ENCODE measurements around the gene MRPS17.
"Not testable (repeated sequence)": the region's sequence is repeated elsewhere in the genome, so short reads cannot be mapped to it uniquely, and the experiment has no call there.

The MRPS17 gene

DNA sequence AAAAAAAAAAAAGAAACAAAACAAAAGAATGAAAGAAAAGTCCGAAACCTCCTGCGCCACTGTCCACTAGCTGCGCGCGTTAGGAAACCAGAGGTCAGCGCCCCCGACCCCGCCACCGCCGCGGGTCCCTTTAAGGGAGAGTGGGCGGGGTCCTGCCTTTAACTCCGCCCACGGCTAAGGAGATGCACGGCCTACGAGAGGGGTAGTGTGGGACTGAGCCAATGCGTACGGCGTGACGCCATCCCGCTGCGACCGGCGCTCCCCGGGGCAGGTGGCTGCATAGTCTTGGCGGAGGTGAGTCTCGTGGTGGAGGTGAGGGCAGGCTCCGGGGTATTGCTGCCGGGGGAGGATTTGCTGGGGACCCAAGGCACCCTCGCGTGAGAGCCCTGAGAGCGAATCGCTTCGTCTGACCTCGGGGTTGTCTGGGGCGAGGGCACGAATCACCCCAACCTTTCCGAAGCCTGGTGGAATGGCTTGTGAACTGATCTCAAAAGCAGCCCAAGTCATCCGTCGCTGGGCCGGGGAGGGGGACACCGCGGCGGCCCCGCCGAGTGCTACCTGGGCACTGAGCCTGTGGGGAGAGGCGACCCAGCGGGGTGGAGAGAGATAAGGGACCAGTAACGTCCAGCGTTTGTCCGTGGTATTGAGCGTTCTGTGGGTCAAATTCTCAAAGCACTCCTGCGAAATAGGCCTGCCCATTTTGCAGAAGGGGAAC is at the start of gene MRPS17:
MRPS17 (plus strand) TSS at position 241 of the 715 bp plus-strand sequence. CDS start 1,319 bp downstream, outside the sequence.
- DNase-seq = peak; percentile 97

DNA sequence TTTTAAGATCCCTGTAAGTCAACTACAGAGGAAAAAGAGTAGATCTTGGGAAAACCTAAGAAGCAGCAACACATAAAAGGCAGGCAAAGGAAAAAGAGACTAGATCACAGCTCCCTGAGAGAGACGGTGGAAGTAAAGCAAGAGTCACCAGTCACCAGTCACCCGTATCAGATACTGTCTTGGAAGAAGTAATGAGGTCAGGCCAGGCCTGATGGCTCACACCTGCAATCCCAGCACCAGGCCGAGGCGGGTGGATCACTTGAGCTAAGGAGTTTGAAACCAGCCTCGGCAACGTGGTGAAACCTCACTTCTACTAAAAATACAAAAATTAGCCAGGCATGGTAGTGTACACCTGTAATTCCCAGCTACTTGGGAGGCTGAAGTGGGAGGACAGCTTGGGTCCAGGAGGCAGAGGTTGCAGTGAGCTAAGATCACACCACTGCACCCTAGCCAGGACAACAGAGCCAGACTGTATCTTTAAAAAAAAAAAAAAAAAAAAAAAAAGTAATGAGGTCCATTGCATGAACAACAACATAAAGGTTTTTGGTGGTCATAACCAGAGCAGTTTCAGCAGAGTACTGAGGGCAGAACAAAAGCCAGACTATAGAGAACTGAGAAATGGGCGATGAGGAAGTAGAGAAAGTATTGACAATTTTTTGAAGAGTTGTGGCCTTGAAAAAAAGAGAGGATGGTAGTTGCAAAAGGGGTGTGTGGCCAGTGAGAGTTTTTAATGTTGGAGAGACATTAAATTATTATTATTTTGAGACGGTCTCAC is 47.5 kb upstream of the MRPS17 start:
- no peak for DNase-seq

- no peak for DNase-seq
Measured at GRCh38 chr7:55912748-55913158, 38.9 kb upstream of the MRPS17 start.

GRCh38 chr7:55917771-55918170 is 33.9 kb upstream of the MRPS17 start:
- DNase-seq = no peak

- no peak for DNase-seq
Measured at GRCh38 chr7:55928006-55928767, 23.5 kb upstream of the MRPS17 start.

- DNase-seq = no peak
Measured at GRCh38 chr7:55931421-55932151, 20.1 kb upstream of the MRPS17 start.

DNA sequence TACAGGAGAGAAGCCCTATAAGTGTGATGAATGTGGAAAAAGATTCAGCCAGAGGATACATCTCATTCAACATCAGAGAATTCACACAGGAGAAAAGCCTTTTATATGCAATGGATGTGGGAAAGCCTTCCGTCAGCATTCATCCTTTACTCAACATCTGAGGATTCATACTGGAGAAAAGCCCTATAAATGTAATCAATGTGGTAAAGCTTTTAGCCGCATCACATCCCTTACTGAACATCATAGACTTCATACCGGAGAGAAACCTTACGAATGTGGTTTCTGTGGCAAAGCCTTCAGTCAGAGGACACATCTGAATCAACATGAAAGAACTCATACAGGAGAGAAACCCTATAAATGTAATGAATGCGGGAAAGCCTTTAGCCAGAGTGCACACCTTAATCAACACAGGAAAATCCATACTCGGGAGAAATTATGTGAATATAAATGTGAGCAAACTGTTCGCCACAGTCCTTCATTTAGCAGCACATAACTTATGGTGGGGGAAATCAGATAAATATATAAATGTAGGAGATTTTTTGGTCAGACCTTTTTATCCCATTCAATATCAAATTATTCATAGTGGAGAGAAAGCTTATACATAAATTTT is 12.1 kb upstream of the MRPS17 start:
- DNase-seq = no peak

GRCh38 chr7:55946545-55946944 is 5.1 kb upstream of the MRPS17 start:
- DNase-seq = no peak

DNA sequence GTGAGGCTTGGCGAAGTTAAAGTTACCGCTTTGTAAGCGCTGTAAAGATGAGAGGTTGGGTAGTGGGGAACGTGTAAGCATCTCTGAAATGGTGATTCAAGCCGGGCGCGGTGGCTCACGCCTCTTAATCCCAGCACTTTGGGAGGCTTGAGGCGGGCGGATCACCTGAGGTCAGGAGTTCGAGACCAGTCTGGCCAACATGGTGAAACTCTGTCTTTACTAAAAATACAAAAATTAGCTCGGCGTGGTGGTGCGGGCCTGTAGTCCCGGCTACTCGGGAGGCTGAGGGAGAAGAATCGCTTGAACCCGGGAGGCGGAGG is 635 bp downstream of the MRPS17 start:
- not testable (repeated sequence) for DNase-seq

GRCh38 chr7:55953707-55954475 is 2.2 kb downstream of the MRPS17 start:
- DNase-seq = no peak

DNA sequence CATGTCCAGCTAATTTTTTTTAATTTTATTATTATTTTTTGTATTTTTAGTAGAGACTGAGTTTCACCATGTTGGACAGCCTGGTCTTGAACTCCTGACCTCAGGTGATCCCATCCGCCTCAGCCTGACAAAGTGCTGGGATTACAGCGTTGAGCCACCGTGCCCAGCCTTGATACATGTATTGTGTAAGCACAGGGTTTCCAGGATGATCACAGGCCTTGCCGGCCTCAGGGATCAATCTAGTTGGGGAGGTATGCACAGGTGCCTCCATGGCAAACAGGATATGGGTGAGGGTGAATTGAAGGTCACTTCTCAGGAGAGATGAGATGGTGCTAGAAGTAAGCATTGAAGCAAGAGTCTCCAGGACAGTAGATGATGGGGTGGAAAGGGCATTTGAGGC is 5.5 kb downstream of the MRPS17 start:
- DNase-seq = no peak

GRCh38 chr7:55962014-55962413 is 10.3 kb downstream of the MRPS17 start:
- DNase-seq = no peak

GRCh38 chr7:55963584-55964168 is 12.0 kb downstream of the MRPS17 start:
- no peak for DNase-seq

DNA sequence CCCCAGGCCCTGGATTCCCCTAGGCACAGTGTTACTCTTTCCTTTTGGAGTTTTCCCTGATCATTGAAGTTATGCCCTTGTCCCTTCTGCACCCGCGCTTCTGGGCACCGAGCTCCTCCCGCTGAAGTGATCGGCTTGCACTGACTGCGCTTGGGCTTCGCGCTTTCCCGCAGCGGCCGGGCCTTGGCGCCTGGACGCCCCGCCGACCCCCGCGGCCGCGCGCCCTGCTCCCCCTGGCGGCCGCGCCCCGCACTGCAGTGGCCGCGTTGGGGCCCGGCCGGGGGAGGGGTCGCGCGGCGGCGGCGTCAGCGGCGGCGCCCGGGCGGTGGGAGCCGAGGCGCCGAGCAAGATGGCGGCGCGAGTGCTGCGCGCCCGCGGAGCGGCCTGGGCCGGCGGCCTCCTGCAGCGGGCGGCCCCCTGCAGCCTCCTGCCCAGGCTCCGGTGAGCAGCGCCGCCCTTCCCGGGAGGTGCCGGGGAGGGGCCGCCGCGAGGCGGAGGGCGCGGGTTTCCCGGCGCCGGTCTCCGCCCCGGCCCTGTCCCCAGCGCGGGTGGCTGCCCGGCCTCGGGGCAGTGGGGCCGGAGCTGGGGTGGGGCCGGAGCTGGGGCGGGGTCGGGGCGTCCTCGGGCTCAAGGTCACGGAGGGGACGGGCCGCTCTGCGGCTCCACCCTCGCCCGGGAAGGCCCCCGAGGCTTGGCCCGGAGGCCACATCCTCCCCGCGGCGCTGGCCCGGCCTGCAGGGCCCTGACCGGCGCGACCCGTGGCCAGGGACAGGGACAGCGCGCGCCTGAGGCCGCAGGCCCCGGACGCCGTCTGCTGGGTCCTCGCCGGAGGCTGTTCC is 12.8 kb downstream of the MRPS17 start, which contains the start of gene NIPSNAP2:
NIPSNAP2 (plus strand) TSS at position 325 of the 839 bp plus-strand sequence; CDS start at position 350, 25 bp downstream.
- peak; percentile 83 for DNase-seq

DNA sequence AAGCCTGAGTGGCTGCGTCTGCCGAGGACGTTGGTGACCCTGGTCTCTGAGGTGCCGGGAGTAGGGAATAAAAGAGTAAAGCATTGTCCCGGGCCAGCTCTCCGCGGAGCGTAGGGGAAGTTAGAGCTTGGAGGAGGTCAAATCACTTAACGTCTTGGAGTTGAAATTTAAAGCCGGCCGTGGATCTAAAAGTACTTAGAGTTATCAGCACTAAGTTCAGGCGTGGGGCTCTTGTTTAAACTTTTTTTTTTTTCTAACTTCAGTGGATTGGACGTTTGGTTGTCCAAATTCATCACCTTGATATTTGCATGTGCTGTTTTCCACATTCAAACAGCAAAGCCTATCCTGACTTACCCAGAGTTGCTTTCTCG is 13.4 kb downstream of the MRPS17 start:
- DNase-seq = no peak

- DNase-seq = no peak
Measured at GRCh38 chr7:55965805-55966421, 14.2 kb downstream of the MRPS17 start.

DNA sequence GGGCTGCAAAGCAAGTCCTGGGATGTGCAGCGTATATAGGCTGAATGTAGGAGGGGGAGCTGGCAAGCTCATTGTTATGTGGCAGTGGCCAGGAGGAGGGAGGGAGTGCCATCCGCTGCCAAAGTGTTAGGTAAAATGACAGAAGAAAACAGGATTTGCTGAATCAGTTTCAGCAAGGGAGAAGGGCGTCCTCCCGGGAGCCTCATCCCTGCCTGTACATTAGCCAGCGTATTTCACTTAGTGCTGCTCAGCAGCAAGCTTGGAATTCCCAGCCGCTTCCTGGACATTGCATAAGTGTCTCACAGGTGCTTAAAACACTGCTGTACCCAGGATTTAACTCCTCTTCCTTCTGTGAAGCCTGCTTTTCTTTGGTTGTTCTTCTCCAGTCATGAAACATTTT is 15.2 kb downstream of the MRPS17 start:
- DNase-seq = no peak

DNA sequence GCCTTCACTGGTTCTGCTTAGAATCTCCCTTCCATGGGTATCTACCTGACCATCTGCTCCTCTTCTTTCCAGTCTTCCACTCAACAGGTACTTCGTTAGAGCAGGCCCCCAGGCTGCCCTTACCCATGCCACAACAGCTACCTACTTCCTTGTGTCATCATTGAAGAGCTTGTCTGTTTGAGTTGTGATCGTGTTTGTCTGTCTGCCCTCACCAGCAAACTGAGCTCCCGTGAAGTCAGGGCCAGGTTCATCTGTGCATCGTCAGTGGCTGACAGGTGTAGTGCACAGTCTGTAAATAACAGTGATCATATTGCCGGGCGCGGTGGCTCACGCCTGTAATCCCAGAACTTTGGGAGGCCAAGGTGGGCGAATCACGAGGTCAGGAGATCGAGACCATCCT is 17.7 kb downstream of the MRPS17 start:
- DNase-seq = peak; percentile 74

GRCh38 chr7:55970561-55970960 is 18.9 kb downstream of the MRPS17 start:
- DNase-seq = peak; percentile 9

DNA sequence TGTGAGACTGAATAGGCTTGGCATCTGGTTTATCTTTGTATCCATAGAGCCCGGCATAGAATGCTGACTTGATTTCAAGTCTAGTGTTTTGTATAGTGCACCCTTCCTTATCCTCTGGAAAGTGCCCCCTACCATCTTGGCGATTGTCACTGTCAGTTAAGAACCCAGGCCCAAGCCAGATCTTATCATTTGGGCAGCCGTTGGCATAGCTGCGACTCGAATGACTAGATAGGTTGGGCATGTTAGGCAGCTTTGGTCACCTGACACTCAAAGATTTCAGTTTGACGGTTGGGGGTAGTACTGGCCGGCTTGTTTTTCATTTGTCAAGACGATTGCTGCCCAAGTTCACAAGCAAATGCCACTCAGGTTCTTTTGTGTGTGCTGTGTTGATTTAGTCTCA is 19.3 kb downstream of the MRPS17 start:
- DNase-seq = peak; percentile 8

All from NCI-H510A (cell line).